T-helper 1 cell treated with Interleukin-12 subunit alpha and Interleukin-12 subunit beta and Interleukin-4 antibody, amounts not matched to agents 30 μg/mL and 1 μg/mL, for 36 hours (primary cell): ENCODE data around the gene DMP1.

ENCODE experiments used
- H3K27ac Mint-ChIP-seq: one replicate; pipeline ENCODE4 v1.8.0; 2021; ENCODE audit warnings: mild to moderate bottlenecking, mixed read lengths
- H3K27me3 Mint-ChIP-seq: one replicate; pipeline ENCODE4 v1.8.0; 2021; ENCODE audit warnings: low read depth, mixed read lengths
- H3K36me3 Mint-ChIP-seq: one replicate; pipeline ENCODE4 v1.8.0; 2021; ENCODE audit warnings: low read depth, mixed read lengths
- H3K4me1 Mint-ChIP-seq: one replicate; pipeline ENCODE4 v1.8.0; 2021; ENCODE audit warnings: low read depth, mixed read lengths
- H3K4me3 Mint-ChIP-seq: one replicate; pipeline ENCODE4 v1.8.0; 2021; ENCODE audit warnings: mild to moderate bottlenecking, moderate library complexity, mixed read lengths
- H3K9me3 Mint-ChIP-seq: one replicate; pipeline ENCODE4 v1.8.0; 2021; ENCODE audit warnings: mixed read lengths

Gene DMP1

GRCh38 chr4:87707279-87707918, 57.3 kb downstream of the DMP1 start:
- Mint-ChIP-seq H3K36me3 (no peaks in the 10 kb centered on the region), H3K27ac (no peak overlapping the region), H3K27me3 (peaks cover 8% of the 10 kb centered on the region), H3K4me3 (no peak overlapping the region), H3K9me3 (no peaks in the 10 kb centered on the region), H3K4me1 (no peaks in the 10 kb centered on the region)
